ENCODE results near the gene CHERP.
"Not testable (repeated sequence)": the region's sequence is repeated elsewhere in the genome, so short reads cannot be mapped to it uniquely, and the experiment has no call there.

Gene CHERP

DNA sequence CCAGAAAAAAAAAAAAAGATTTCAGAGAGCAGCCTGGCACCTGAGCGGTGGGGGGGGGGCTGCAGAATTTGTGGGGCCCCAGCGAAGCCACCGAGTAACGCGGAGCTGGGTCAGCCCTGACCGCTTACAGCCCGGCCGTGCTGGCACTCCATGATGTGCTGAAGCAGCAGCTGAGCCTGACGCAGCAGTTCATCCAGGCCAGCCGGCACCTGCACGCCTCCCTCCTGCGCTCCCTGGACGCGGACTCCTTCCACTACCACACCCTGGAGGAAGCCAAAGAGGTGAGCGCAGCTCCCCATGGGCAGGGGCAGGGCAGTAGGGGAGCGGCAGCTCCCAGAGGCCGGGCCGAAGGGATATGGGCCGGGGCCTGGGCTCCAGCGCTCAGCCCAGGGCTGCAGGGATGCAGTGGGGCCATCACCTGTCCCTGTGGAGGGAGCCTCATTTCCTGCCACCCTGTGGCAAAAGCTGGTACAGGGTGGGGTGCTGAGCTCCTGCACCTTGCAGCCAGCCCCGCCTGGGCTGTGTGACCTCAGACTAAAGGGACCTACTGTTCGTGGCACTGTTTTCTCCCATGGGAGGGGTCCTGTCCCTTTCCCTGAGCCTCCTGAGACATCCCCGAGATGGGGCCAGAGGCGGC lies 27.7 kb downstream of the CHERP start:
- DNase-seq (ENCODE audit: low read depth, low spot score) = no peak
- no peak for TF ChIP-seq FOXP2 (optimal IDR thresholded peaks at IDR 0.05; ENCODE audit: control extremely low read depth, extremely low read length, insufficient read depth)
- no peak for TF ChIP-seq EZH2 (IDR thresholded peaks at IDR 0.05)
- TF ChIP-seq POLR2AphosphoS5 (IDR thresholded peaks at IDR 0.05; ENCODE audit: borderline replicate concordance, low read depth, low read length) = no peak
- Histone ChIP-seq H3K27ac (no peak overlapping the region), H3K9me3 (ENCODE audit: low read depth, low read length) (no peaks in the 10 kb centered on the region), H3K4me3 (no peak overlapping the region), H3K9ac (ENCODE audit: insufficient read length) (no peak overlapping the region), H3K36me3 (ENCODE audit: insufficient read depth, low read length) (peaks cover 38% of the 10 kb centered on the region)

DNA sequence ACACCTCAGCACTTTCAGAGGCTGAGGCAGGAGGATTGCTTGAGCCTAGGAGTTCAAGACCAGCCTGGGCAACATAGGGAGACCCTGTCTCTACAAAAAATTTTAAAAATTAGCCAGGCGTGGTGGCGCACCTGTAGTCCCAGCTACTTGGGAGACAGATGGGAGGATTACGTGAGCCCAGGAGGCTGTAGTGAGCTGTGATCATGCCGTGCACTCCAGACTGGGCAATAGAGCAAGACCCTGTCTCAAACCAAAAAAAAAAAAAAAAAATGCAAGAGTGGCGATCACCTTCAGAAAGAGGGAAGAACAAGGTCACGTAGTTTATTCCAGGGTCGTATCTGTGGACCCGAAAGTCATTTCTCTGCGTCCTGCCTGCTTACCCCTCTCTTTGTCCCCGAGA lies 29.6 kb downstream of the CHERP start:
- peaks cover 22% of the 10 kb centered on the region for H3K36me3 ChIP-seq (ENCODE audit: insufficient read depth, low read length)
- DNase-seq (ENCODE audit: low read depth, low spot score); H3K9me3 ChIP-seq (ENCODE audit: low read depth, low read length); H3K4me3 ChIP-seq; H3K27ac ChIP-seq; H3K9ac ChIP-seq (ENCODE audit: insufficient read length): not testable (repeated sequence)

DNA sequence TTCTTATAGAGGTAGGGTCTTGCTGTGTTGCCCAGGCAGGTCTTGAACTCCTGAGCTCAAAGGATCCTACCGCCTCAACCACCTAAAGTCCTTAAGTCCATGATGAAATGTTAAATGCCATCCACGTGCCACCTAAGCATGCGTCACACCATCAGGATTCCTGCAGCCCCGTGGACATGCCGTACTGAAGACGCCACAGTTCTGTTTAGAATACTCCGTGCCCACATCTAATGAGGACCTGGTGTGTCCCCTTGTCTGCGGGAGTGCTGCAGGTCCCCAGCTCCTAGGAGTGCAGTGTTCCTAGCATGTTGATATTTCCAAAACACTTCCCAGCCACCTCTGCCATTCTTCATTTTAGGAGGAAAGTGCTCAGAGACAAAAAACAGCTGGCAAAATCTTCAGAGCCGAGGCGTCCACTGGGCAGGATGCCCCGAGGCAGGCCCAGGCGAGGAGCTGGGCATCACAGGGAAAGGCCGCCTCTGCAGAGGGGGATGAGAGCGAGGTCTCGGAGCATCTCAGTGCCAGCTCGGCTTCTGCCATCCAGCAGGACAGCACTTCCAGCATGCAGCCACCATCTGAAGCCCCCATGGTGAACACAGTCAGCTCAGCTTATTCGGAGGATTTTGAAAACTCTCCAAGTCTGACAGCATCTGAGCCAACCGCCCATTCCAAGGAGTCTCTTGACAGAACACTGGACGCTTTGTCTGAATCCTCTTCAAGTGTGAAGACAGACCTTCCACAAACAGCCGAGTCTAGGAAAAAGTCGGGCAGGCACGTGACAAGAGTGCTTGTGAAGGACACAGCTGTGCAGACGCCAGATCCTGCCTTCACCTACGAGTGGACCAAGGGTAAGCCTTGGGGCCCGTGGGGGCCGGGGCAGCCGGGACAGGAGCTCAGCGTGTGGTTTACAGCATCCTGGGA lies 32.8 kb downstream of the CHERP start:
- H3K4me3 ChIP-seq = no peak overlapping the region
- no peaks in the 10 kb centered on the region for H3K9me3 ChIP-seq (ENCODE audit: low read depth, low read length)
- no peak overlapping the region for H3K9ac ChIP-seq (ENCODE audit: insufficient read length)
- no peak for TF ChIP-seq EZH2 (IDR thresholded peaks at IDR 0.05)
- no peak overlapping the region for H3K27ac ChIP-seq
- peaks cover 14% of the 10 kb centered on the region for H3K36me3 ChIP-seq (ENCODE audit: insufficient read depth, low read length)
- no peak for DNase-seq (ENCODE audit: low read depth, low spot score)

DNA sequence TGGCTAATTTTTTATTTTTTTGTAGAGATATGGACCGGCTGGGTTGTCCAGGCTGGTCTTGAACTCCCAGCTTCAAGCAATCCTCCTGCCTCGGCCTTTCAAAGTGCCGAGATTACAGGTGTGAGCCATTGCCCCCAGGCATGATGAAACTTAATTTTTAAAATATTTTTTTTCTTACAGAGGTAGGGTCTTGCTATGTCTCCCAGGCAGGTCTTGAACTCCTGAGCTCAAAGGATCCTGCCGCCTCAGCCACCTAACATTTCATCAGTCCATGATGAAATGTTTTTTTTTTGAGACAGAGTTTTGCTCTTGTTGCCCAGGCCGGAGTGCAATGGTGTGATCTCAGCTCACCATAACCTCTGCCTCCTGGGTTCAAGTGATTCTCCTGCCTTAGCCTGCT lies 33.7 kb downstream of the CHERP start:
- H3K9me3 ChIP-seq (ENCODE audit: low read depth, low read length) = no peaks in the 10 kb centered on the region
- TF ChIP-seq POLR2AphosphoS5 (IDR thresholded peaks at IDR 0.05; ENCODE audit: borderline replicate concordance, low read depth, low read length) (no peak), EZH2 (IDR thresholded peaks at IDR 0.05) (no peak), FOXP2 (optimal IDR thresholded peaks at IDR 0.05; ENCODE audit: control extremely low read depth, extremely low read length, insufficient read depth) (no peak)
- DNase-seq (ENCODE audit: low read depth, low spot score) = no peak
- H3K4me3 ChIP-seq = no peak overlapping the region
- no peak overlapping the region for H3K9ac ChIP-seq (ENCODE audit: insufficient read length)
- H3K27ac ChIP-seq = no peak overlapping the region
- peaks cover 19% of the 10 kb centered on the region for H3K36me3 ChIP-seq (ENCODE audit: insufficient read depth, low read length)

DNA sequence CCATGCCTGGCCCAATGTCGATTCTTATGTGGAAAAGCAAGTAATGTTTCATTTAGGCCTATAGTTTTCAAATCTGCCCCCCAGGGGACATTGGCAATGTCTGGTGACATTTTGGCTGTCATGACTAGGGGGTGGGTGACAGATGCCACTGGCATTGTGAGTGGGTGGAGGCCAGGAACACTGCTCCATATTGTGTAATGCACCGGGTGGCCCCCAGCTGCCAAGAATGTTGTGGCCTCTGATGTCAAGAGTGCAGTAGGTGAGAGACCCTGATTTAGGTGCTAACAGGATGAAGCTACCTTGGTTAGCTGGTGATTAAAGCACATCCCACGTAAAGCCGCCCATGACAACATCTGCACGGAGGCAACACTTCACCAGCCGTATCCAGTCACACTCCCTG lies 35.3 kb downstream of the CHERP start:
- no peak overlapping the region for H3K27ac ChIP-seq
- TF ChIP-seq FOXP2 (optimal IDR thresholded peaks at IDR 0.05; ENCODE audit: control extremely low read depth, extremely low read length, insufficient read depth) (no peak), EZH2 (IDR thresholded peaks at IDR 0.05) (no peak)
- no peak overlapping the region for H3K4me3 ChIP-seq
- H3K9ac ChIP-seq (ENCODE audit: insufficient read length) = no peak overlapping the region
- H3K36me3 ChIP-seq (ENCODE audit: insufficient read depth, low read length) = peaks cover 29% of the 10 kb centered on the region
- no peak for DNase-seq (ENCODE audit: low read depth, low spot score)
- no peaks in the 10 kb centered on the region for H3K9me3 ChIP-seq (ENCODE audit: low read depth, low read length)

DNA sequence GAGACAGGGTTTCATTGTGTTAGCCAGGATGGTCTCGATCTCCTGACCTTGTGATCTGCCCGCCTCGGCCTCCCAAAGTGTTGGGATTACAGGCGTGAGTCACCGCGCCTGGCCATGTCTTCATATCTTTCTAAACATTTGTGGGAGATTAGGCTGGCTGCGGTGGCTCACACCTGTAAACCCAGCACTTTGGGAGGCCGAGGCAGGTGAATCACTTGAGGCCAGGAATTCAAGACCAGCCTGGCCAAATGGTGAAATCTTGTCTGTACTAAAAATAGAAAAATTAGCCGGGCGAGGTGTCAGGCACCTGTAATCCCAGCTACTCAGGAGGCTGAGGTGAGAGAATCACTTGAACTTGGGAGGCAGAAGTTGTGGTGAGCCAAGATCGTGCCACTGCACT lies 36.1 kb downstream of the CHERP start:
- DNase-seq (ENCODE audit: low read depth, low spot score); H3K27ac ChIP-seq; H3K4me3 ChIP-seq; H3K9me3 ChIP-seq (ENCODE audit: low read depth, low read length); H3K9ac ChIP-seq (ENCODE audit: insufficient read length): not testable (repeated sequence)
- H3K36me3 ChIP-seq (ENCODE audit: insufficient read depth, low read length) = peaks cover 29% of the 10 kb centered on the region

DNA sequence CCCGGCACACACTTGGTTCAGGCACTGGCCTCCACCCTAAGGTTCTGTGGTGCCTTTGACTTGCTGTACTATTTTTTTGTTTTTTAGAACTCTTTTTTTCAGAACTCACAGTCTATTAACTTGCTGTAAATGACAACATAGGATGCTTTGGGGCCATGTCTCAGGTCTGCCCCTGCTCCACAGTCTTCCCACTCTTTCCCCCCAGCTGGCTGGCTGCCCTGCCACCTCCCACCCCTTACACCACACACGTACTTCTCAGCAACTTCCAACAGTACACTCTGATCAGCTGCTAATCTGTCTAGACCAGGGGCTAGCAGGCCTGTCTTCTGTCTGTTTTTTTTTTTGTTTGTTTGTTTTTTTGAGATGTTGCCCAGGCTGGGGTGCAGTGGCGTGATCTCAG lies 38.0 kb downstream of the CHERP start:
- TF ChIP-seq EZH2 (IDR thresholded peaks at IDR 0.05) (no peak), FOXP2 (optimal IDR thresholded peaks at IDR 0.05; ENCODE audit: control extremely low read depth, extremely low read length, insufficient read depth) (no peak), POLR2AphosphoS5 (IDR thresholded peaks at IDR 0.05; ENCODE audit: borderline replicate concordance, low read depth, low read length) (no peak)
- no peak overlapping the region for H3K9ac ChIP-seq (ENCODE audit: insufficient read length)

DNA sequence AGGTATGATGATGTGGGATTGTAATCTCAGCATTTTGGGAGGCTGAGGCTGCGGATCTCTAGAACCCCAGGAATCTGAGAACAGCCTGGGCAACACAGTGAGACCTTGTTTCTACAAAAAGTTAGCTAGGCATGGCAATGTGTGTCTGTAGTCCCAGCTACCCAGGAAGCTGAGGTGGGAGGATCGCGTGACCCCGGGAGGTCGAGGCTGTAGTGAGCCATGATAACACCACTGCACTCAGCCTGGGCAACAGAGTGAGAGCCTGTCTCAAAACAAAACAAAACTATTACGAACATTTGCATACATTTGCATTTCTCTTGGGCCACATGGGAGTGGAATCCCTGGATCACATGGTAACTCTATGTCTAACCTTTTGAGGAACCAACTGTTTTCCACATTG lies 44.4 kb downstream of the CHERP start:
- Histone ChIP-seq H3K9me3 (ENCODE audit: low read depth, low read length) (no peaks in the 10 kb centered on the region), H3K36me3 (ENCODE audit: insufficient read depth, low read length) (peaks cover 8% of the 10 kb centered on the region; the same call in 1 of the 2 replicates), H3K9ac (ENCODE audit: insufficient read length) (no peak overlapping the region), H3K4me3 (no peak overlapping the region), H3K27ac (no peak overlapping the region)
- no peak for TF ChIP-seq POLR2AphosphoS5 (IDR thresholded peaks at IDR 0.05; ENCODE audit: borderline replicate concordance, low read depth, low read length)
- TF ChIP-seq FOXP2 (optimal IDR thresholded peaks at IDR 0.05; ENCODE audit: control extremely low read depth, extremely low read length, insufficient read depth) = no peak
- TF ChIP-seq EZH2 (IDR thresholded peaks at IDR 0.05) = no peak
- no peak for DNase-seq (ENCODE audit: low read depth, low spot score)

More for the DNA sequence above, 38.0 kb downstream of the CHERP start:
- no peak overlapping the region for H3K4me3 ChIP-seq
- peaks cover 25% of the 10 kb centered on the region; the same call in 1 of the 2 replicates for H3K36me3 ChIP-seq (ENCODE audit: insufficient read depth, low read length)
- H3K9me3 ChIP-seq (ENCODE audit: low read depth, low read length) = no peaks in the 10 kb centered on the region
- no peak overlapping the region for H3K27ac ChIP-seq
- no peak for DNase-seq (ENCODE audit: low read depth, low spot score)

DNA sequence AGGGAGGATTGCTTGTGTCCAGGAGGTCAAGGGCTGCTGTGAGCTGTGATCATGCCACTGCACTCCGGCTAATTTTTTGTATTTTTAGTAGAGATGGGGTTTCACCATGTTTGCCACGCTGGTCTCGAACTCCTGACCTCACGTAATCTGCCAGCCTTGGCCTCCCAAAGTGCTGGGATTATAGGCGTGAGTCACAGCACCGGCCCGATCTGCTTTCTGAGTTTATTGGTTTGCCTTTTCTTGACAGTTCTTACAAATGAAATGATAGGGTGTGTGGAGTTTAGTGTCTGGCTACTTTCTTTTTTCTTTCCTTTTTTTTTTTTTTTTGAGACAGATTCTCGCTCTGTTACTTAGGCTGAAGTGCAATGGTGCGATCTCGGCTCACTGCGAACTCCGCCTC lies 45.2 kb downstream of the CHERP start:
- Histone ChIP-seq H3K36me3 (ENCODE audit: insufficient read depth, low read length) (peaks cover 5% of the 10 kb centered on the region; the same call in 1 of the 2 replicates), H3K9ac (ENCODE audit: insufficient read length) (peak overlapping the region; percentile 64), H3K4me3 (peak overlapping the region; percentile 85), H3K27ac (no peak overlapping the region), H3K9me3 (ENCODE audit: low read depth, low read length) (no peaks in the 10 kb centered on the region)
- DNase-seq (ENCODE audit: low read depth, low spot score) = no peak
- TF ChIP-seq EZH2 (IDR thresholded peaks at IDR 0.05) = no peak
